Measurements from ENCODE around the gene IL4I1.

IL4I1 gene

GRCh38 chr19:49859682-49860335 is 36.9 kb downstream of the IL4I1 start:
- TF ChIP-seq CTCF (conservative IDR thresholded peaks at IDR 0.05; ENCODE audit: low read depth, low read length) = no peak
- Histone ChIP-seq H2AFZ (ENCODE audit: low read depth) (no peak overlapping the region), H3K27ac (no peak overlapping the region), H3K27me3 (ENCODE audit: insufficient read depth, low read depth) (no peaks in the 10 kb centered on the region), H3K9ac (no peak overlapping the region), H3K79me2 (ENCODE audit: insufficient read depth, low read depth) (no peaks in the 10 kb centered on the region), H3K4me2 (no peak overlapping the region), H3K4me1 (ENCODE audit: low read depth, poor library complexity, severe bottlenecking) (no peaks in the 10 kb centered on the region), H3K4me3 (IDR thresholded peaks at IDR 0.05; ENCODE audit: insufficient read depth, low read depth, low read length) (no peak overlapping the region), H4K20me1 (ENCODE audit: insufficient read depth) (no peaks in the 10 kb centered on the region), H3K36me3 (ENCODE audit: insufficient read depth) (peaks cover 5% of the 10 kb centered on the region; the same call in 1 of the 2 replicates)

- TF ChIP-seq CTCF (conservative IDR thresholded peaks at IDR 0.05; ENCODE audit: low read depth, low read length) = no peak
- no peak overlapping the region for H3K4me2 ChIP-seq
- no peak overlapping the region for H3K9ac ChIP-seq
- no peaks in the 10 kb centered on the region for H3K4me1 ChIP-seq (ENCODE audit: low read depth, poor library complexity, severe bottlenecking)
- no peak overlapping the region for H3K4me3 ChIP-seq (IDR thresholded peaks at IDR 0.05; ENCODE audit: insufficient read depth, low read depth, low read length)
- peaks cover 12% of the 10 kb centered on the region; the same call in 1 of the 2 replicates for H3K79me2 ChIP-seq (ENCODE audit: insufficient read depth, low read depth)
- no peaks in the 10 kb centered on the region for H4K20me1 ChIP-seq (ENCODE audit: insufficient read depth)
- H2AFZ ChIP-seq (ENCODE audit: low read depth) = no peak overlapping the region
- no peaks in the 10 kb centered on the region for H3K36me3 ChIP-seq (ENCODE audit: insufficient read depth)
- no peaks in the 10 kb centered on the region for H3K27me3 ChIP-seq (ENCODE audit: insufficient read depth, low read depth)
- H3K27ac ChIP-seq = no peak overlapping the region
Measured at GRCh38 chr19:49858088-49858985, 38.4 kb downstream of the IL4I1 start.

GRCh38 chr19:49857838-49858087 is 38.9 kb downstream of the IL4I1 start:
- Histone ChIP-seq H3K36me3 (ENCODE audit: insufficient read depth) (no peaks in the 10 kb centered on the region), H3K79me2 (ENCODE audit: insufficient read depth, low read depth) (peaks cover 18% of the 10 kb centered on the region; the same call in 1 of the 2 replicates)

More at GRCh38 chr19:49857838-49858087, 38.9 kb downstream of the IL4I1 start:
- Histone ChIP-seq H2AFZ (ENCODE audit: low read depth) (no peak overlapping the region), H3K4me2 (no peak overlapping the region), H3K4me1 (ENCODE audit: low read depth, poor library complexity, severe bottlenecking) (peaks cover 2% of the 10 kb centered on the region), H4K20me1 (ENCODE audit: insufficient read depth) (no peaks in the 10 kb centered on the region), H3K27me3 (ENCODE audit: insufficient read depth, low read depth) (no peaks in the 10 kb centered on the region), H3K9ac (no peak overlapping the region), H3K27ac (no peak overlapping the region), H3K4me3 (IDR thresholded peaks at IDR 0.05; ENCODE audit: insufficient read depth, low read depth, low read length) (no peak overlapping the region)
- no peak for TF ChIP-seq CTCF (conservative IDR thresholded peaks at IDR 0.05; ENCODE audit: low read depth, low read length)

Measured in KMS-11 (cell line).